HEK293T (cell line): Measurements from ENCODE around the gene DLG5.

Experiments
- BHLHE40 ChIP-seq: fragments of 450-650 bp; IDR thresholded peaks from 2 replicates; pipeline ENCODE4 v1.6.1; 2016; ENCODE audit warnings: mild to moderate bottlenecking, moderate library complexity, borderline replicate concordance
- CTBP1 ChIP-seq: fragments of 450-650 bp; IDR thresholded peaks from 2 replicates; pipeline ENCODE4 v1.6.1; 2016; ENCODE audit warnings: borderline replicate concordance
- ELF4 ChIP-seq: fragments of 450-650 bp; IDR thresholded peaks from 2 replicates; pipeline ENCODE4 v1.6.1; 2017; ENCODE audit warnings: antibody characterized with exemption
- FOXA1 ChIP-seq: fragments of 450-650 bp; IDR thresholded peaks from 2 replicates; pipeline ENCODE4 v1.6.1; 2016; ENCODE audit warnings: mild to moderate bottlenecking
- FOXK2 ChIP-seq: fragments of 450-650 bp; IDR thresholded peaks from 2 replicates; pipeline ENCODE4 v1.6.1; 2016; ENCODE audit warnings: mild to moderate bottlenecking
- FOXM1 ChIP-seq: fragments of 450-650 bp; IDR thresholded peaks from 2 replicates; pipeline ENCODE4 v1.6.1; 2017; ENCODE audit warnings: mild to moderate bottlenecking, borderline replicate concordance
- L3MBTL2 ChIP-seq: fragments of 450-650 bp; conservative IDR thresholded peaks from 2 replicates; pipeline ENCODE4 v1.6.1; 2016; ENCODE audit warnings: mild to moderate bottlenecking
- LEF1 ChIP-seq: fragments of 450-650 bp; IDR thresholded peaks from 2 replicates; pipeline ENCODE4 v1.6.1; 2017; ENCODE audit warnings: mild to moderate bottlenecking, borderline replicate concordance
- SP1 ChIP-seq: fragments of 450-650 bp; IDR thresholded peaks from 2 replicates; pipeline ENCODE4 v1.6.1; 2017
- SUZ12 ChIP-seq: fragments of 450-650 bp; IDR thresholded peaks from 2 replicates; pipeline ENCODE4 v1.6.1; 2016; ENCODE audit warnings: mild to moderate bottlenecking
- TARDBP ChIP-seq: fragments of 450-650 bp; IDR thresholded peaks from 2 replicates; pipeline ENCODE4 v1.6.1; 2016

DNA sequence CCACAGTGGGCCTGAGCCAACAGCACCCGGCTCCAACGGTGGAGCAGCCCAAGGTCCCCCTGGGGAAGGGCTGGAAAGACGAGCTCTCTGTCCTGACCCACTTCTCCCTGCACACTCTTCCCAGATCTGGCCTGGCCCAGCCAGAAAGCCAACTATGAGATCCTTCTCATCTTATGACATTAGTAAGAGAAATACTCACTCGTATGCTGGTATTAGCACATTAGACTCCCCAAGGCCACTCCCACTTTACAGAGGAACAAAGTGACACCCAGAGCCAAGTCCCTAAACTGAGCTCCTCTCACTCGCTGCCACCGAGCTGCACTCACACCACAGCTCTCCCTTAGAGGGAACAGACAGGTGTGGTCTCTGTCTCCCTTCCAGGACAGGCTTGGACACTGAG, 24.8 kb downstream of the DLG5 start:
- TF ChIP-seq FOXK2 (no peak), FOXA1 (no peak), L3MBTL2 (no peak), BHLHE40 (no peak), SP1 (no peak), FOXM1 (no peak), CTBP1 (no peak), LEF1 (no peak), SUZ12 (no peak), TARDBP (no peak), ELF4 (no peak)
